ENCODE results near the gene ARVCF.
"Not testable (repeated sequence)": the region's sequence is repeated elsewhere in the genome, so short reads cannot be mapped to it uniquely, and the experiment has no call there.

The ARVCF gene

DNA sequence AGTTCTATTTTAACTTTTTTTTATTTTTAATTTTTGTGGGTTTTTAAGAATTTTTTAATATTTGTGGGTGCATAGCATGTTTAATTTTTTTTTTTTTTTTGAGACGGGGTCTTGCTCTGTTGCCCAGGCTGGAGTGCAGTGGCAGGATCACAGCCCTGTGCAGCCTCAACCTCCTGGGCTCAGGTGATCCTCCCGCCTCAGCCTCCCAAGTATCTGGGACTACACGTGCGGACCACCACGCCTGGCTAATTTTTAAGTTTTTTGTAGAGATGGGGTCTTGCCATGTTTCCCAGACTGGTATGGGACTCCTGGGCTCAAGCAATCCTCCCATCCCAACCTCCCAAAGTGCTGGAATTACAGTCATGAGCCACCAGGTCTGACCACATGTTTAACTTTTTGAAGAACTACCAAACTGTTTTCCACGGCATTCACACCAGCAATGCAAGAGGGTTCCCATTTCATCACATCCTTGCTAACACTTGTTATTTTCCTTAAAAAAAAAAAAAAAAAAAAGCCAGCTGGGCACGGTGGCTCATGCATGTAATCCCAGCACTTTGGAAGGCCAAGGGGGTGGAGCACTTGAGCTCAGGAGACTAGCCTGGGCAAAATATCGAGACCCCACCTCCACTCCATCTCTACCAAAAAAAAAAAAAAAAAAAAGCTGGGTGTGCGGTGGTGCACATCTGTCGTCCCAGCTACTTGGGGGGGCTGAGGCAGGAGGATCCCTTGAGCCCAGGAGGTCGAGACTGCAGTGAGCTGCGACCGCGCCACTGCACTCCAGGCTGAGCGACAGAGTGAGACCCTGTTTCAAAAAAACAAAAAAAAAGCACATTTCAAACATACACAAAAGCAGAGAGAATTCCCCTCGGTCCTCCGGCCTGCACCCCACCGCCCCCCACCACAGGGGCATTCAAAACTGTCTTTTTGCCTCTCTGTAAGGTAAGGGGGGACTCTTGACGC, 58.3 kb downstream of the ARVCF start:
- DNase-seq, result no peak

DNA sequence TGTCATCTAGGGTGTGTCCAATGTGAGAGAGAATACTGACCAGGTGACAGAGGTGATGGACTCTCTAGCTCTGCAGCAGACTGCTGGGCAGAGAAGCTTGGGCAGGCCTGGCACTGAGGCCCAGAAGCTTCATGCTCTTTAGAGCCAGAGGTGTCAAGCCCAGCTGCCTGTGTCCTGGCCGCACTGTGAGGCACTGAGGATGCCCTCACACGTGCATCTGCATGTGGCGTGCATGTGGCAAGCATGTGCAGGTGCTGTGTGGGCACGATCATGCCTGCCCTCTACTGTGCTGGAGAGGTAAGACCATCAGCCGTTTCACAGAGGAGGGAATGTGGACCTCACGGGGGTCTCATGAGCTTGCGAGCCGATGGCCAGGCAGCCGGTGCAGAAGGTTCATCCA, 59.2 kb downstream of the ARVCF start:
- DNase-seq, result no peak

DNA sequence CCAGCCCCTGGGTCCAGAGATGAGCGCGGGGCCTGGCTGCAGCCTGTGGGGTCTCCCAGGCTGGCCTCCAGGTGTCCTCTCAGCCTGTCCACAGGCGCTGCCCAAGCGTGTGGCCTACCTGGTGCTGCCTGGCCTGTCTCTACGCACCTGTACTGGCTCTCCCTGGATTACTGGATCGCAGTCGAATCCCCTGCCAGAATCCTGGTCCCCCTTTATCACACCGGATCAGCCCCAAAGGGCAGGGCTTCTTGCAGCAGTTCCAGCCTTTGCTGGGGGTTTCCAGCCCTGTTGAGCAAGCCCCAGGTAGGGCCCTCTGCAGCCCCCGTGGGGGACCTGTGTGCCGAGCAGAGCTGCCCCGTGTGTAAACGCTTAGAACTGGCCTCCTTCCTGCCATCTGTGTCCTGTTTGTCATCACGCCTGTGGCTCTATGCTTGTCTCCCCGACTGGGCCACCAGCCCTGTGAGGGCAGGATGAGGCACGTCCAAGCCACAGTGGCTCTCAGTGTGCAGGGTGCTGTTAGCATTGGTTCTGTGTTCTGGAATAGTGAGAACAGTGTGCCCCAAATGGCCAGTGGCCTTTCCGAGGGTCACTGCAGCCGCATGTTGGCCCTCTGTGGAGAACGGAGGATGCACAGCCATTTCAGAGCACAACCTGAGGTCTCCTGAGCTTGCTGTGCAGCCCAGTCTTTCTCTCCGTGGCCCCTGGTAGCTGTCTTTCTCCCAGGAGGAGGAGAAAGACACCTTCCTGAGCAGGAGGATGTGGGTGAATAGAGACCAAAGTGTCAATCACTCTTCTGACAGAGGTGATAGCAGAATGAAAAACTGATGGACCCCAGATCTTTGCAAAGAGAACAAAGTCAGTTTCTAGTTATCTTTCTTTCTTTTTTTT, 61.1 kb downstream of the ARVCF start:
- no peak for DNase-seq

DNA sequence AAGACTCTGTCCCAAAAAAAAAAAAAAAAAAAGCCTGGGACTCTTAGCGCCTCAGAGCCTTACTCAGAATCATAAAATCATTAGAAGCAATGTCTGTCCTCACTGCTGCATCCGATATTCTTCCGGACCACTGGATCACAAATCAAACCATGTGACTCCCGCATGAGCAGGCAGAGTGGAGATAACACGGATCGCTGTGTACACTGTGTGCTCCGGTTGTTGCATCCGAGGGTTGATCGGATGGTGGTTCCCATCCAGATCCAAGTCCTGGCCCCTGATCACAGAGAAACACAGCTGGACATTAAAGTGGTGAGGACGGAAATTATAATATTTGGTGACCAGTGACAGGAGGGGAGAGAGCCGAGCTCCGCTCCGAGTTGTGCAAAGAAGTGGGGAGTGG, 65.3 kb downstream of the ARVCF start:
- DNase-seq, result no peak

DNA sequence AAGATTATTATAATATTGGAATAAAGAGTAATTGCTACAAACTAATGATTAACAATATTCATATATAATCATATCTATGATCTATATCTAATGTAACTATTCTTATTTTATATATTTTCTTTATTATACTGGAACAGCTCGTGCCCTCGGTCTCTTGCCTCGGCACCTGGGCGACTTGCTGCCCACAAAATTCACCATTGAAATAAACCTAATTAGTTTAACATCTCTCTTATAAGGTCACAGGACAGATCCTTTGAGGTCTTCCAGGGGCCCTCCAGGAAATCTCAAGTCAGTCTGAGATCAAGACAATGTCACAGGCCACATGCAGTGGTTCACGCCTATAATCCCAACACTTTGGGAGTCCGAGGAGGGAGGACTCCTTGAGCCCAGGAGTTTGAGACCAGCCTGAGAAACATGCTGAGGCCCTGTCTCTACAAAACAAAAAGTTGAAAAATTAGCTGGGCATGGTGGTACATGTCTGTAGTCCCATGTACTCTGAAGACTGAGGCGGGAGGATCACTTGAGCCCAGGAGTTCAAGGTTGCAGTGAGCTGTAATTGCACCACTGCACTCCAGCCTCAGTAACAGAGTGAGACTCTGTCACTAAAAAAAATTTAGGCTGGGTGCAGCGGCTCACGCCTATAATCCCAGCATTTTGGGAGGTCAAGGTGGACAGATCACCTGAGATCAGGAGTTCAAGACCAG, 68.4 kb downstream of the ARVCF start:
- DNase-seq, result no peak

DNA sequence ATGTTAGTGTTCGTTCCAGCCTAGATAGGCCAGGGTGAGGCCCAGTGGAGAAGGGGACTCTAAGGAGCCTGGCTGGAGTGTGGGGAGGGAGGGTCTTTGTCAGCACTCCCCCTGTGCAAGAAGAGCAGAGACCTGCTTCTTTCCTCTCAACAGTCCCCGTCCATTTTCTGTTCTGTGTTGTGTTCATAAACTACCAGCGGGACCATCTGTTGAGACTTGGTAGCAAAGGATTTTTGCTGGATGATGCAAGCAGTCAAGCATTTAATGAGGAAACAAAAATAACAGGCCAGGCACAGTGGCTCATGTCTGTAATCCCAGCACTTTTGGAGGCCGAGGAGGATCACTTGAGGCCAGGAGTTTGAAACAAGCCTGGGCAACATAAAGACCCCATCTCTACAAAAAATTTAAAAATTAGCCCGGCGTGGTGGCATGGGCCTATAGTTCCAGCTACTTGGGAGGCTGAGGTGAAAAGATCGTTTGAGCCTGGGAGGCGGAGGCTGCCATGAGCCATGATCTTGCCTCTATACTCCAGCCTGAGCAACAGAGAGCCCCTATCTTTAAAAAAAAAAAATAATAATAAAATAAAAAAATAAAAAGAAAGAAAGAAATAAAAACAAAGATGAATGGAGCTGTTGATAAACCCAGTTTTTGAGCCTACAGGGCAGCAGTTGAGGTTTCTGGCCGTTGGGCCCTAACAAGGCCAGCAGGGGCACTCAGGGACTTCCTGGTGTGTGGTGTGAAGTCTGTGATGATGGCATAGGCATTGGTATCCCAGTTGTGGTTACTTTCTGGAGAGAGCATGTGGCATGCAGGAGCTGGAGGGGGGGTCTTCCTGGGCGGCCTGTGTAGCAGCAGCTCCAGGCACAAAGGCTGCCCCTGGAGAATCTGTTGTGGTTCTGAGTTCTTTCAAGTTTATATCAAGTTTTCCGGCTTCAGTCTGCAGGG, 73.3 kb downstream of the ARVCF start:
- no peak for DNase-seq

DNA sequence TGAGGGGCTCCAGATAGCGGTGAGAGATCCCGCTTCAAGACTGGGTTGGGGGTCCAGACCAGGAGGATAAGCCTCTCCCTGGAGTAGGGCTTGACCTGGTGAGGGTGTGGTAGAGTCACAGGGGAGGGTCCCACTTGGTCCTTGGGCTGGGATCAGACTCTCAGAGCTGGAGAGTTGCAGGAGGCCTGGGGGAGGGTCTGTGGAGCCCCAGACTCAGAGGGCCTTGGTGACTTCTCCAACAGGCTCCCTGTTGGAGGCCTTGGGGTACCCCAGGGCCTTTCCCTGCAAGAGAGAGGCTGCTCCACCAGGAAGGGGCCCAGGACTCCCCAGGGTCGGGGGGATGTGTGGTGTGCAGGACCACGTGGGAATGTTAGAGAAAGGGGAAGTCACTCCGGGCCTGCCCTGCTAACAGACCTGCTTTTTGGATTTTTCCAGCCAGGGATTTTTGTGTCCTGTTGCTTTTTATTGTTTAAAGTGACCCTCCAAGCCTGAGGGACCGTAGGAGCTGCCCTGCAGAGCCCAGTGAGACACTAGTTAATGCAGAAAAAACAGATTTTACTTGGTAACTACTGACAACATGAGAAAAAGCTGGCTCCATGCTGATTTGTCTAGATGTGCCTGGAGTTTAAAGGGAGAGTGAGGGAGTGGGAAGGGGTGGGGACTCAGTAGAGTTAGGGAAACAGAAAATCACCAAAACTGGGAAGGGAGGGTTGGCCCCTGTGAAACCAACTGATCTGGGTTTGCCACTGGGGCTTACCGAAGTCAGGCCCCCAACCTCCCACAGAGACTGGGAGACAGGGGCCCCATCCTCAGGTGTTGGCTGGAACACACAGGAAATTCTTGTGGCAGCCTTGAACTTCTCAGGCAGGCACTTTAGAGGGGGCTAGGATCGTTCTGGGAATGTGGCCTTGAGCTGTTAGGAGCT, 74.2 kb downstream of the ARVCF start:
- DNase-seq, result no peak

DNA sequence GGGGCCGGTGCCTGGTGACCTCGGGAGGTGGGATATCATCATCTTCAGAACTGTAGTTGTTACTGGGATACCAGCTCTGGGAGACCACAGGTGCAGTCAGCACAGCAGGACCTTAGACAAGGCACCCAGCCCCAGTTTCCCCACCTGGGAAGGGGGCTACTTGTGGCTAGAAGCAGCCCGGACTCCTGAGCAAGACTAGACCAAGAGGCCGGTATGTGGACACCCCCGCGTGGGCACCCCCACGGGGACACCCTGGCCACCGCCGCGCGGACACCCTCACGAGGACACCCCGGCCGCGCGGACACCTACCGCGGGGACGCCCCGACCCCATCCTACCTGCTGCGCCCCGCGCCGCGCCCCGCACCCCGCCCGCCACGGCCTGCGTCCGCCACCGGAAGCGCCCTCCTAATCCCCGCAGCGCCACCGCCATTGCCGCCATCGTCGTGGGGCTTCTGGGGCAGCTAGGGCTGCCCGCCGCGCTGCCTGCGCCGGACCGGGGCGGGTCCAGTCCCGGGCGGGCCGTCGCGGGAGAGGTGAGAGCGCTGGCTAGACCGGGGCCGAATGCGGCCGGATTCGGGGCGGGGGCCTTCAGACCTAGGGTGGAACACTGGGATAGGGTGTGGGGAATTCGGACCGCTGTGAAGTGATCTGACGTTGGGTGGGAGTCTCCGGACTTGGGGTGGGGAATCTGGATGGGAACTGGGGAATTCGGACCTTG, 75.1 kb downstream of the ARVCF start, which contains the start of the genes COMT and TXNRD2:
Gene COMT, plus strand, starts transcription at position 408 of the 718 bp plus-strand sequence. CDS start 20,755 bp downstream, outside the sequence.
Gene TXNRD2, minus strand, starts transcription at position 454 of the 718 bp plus-strand sequence. Its CDS starts 15 bp downstream, at position 439.
- no peak for DNase-seq

DNA sequence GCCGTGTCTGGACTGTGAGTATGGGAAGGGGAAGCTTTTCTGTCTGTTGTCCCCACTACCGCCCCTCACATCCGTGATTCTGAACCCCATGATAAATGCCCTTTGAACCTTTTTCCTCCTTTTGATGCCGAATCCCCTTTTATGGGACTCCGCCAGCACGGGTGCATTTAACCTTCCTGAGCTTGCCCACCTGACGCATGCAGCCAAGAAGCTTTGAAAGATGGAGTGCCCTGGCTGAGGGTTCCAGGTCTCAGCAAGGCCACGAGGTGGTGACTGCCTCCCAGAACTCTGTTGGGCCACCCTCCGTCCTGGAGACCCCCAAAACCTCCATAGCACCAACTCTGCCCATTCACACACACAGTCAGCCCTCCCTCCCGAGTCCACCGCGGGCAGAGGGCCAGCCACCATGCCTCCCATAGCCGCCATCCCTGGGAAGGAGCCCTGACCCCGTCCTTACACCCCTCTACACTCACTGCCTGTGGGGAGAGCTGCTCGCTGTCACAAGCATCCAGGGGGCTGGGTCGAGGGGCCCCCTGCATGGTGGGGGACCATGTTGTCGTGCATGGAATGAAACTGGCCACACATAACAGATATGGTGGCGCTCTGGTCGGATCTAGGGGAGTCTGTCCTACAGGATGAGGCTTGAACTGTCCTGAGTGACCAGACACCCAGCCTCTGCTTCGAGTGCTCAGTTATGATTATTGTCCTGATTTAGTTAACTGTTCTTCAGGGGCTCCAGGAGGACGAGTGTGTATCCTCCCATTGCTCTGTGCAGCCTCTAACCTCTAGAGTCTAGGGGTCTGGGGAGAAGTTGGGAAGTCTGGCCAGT, 75.9 kb downstream of the ARVCF start:
- DNase-seq, result no peak

DNA sequence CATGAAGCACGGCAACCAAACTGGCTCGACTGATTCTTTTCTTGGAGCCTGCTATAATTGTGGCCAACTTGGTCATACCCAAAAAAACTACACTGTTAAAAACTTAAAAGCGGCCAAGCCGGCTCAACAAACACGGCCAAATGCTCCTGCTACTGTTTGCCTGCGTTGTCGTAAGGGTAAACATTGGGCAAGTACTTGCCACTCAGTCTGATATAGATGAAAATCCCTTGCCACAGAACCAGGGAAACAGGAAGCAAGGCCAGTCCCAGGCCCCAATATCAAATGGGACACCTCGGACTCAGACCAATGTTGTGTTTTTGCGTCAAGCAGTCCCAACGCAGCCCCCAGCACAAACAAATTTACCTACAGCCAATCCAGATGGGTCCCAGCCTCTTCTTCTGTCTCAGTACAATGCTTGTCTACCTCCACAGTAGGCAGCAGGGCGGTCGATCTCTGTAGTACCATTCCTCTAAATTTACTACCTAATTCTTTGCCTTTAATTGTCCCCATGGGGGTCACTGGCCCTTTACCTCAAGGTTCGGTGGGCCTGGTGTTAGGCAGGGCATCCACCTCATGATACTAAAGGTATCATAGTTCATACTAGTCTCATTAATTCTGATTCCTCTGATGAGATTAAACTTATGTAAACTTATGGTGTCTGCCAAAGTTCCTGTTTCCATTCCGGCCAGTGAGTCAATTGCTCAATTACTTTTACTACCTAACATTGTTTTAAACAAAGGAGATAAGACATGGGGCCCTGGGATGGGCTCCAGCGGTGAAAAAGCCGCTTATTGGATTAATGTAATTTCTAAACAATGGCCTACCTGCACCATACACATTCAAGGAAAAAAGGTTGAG, 78.8 kb downstream of the ARVCF start:
- DNase-seq, result no peak

DNA sequence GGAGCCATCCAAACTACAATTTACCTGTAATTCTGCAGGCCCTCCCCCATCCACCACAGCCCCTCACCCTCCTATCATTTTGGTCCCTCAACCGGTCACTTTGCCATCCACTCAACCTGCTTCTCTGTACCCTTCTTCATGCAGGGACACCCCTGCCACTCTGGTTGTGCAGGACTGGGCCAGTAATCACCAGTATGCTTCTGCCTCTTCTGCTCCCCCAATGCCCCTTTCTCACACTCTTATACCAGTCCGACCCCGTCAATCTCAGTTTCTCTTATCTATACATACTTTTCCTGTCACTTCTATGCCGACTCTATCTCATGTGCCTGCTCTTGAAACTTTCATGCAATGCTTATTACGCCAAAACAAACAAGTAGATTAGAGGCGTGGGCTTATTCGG, 80.1 kb downstream of the ARVCF start:
- DNase-seq, result no peak

DNA sequence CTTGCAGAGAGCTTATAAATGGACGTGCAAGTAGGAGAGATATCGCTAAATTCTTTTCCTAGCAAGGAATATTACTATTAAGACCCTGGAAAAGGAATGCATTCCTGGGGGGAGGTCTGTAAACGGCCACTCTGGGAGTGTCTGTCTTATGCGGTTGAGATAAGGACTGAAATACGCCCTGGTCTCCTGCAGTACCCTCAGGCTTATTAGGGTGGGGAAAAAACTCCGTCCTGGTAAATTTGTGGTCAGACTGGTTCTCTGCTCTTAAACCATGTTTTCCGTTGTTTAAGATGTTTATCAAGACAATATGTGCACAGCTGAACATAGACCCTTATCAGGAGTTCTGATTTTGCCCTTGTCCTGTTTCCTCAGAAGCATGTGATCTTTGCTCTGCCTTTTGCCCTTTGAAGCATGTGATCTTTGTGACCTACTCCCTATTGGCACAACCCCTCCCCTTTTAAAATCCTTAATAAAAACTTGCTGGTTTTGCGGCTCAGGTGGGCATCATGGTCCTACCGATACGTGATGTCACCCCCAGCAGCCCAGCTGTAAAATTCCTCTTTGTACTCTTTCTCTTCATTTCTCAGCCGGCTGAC, 81.4 kb downstream of the ARVCF start:
- DNase-seq, result not testable (repeated sequence)

DNA sequence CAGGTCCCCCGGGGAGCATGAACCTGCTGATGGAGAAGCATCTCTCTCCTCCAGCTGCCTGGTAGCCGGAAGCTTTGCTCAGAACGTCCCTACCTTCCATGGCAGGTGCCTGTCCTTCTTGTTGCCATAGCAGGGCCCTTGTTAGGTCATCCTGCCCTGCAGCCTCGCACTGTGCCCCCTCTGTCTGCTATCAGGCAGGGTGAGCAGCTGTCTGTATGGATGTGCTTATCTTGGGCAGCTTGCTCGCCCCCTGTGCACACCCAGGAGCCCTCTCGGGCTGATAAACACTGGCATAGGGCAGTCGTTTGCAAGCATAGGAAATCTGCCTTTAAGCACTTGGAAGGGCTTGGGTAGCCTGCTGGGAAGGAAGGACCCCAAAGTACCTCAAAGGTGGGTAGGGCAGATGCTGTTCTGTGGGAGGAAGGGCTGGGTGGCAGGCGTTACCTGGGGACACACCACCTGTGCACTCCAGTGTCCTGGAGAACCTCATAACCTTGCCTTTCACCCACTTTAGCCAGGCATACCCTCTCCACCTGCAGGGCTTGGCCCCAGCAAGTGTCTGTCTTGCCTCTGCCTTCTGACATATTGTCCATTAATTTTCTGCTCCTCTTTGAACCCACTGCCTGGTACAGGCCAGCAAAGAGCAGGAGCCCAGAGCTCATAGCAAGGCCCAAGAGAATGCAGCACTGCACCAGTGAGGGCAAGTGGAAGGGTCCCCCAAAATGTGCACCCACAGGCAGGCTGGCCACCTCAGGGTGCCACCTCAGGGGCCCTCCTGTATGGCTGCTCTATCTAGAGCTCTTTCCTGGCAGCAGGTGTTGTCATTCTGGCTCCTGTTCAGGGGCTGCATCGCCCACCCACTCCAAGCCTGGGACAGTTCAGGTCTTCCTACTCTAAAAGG, 83.0 kb downstream of the ARVCF start:
- DNase-seq, result no peak

DNA sequence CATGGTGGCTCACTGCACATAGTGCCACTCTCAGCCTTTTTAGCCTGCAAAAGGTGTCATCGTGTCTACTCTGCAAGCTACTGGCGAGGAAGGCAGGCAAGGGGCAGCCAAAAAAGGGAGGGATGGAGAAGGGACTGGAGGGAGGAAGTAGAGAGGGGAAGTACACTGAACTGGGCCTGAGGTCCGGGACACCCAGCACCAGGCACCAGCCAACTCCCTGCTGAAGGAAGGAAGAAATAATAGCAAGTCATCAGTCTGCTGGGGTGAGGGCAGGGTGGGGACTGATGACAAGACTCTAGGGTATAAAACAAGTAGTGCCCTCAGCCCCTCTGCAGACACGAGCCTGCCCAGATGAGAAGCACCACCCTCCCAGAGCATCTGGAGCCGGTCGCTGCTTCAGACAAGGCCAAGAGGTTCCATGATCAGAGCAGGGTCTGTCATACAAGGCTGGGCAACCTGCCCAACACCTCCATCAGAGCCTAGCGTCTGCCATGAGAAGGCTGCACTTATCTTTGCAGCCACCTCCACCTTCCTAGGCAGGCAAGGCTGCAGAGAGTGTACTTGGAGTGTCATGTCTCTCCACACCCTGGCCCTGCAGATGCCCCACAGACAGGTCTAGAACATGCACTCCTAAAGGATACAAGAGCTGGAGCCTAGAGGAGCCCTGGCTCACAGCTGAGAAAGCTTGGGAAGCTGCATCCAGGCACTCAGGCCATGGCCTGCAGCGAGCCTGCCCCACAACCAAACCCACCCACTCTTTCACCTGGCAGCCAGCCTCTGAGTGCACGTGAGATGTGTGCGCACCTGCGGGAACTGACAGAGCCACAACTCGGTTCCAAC, 84.0 kb downstream of the ARVCF start:
- no peak for DNase-seq

DNA sequence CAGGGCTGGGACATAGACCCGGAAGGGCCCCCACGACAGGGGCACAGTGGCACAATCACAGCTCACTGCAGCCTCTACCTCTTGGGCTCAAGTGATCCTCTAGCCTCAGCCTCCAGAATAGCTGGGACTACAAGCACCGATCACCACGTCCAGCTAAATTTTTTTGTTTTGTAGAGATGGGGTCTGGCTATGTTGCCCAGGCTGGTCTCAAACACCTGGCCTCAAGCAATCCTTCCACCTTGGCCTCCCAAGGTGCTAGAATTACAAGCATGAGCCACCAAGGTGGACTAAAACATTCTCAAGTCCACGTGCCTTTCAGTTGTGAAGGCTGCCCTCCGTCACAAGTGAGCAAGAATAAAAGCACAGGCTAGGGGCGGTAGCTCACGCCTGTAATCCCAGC, 85.1 kb downstream of the ARVCF start:
- DNase-seq, result no peak
